Glomerular endothelial cell (primary cell): Measurements from ENCODE around the gene GET4. TPM values are rescaled to one million over a fixed set of nuclear protein-coding genes. Genes with fewer than 3 reads are reported as not detected.
"Not testable (repeated sequence)": the region's sequence is repeated elsewhere in the genome, so short reads cannot be mapped to it uniquely, and the experiment has no call there.

ENCODE experiments used
- DNase-seq: peaks from one replicate; pipeline ENCODE4 v3.0.0-alpha.2; 2011; ENCODE audit warnings: low read depth, low spot score; ENCODE audit errors: extremely low read depth
- total RNA-seq: library from RNA; depleted of rRNA; stranded (reverse); fragments of >200 nt; gene quantifications from 2 replicates; pipeline ENCODE4 v1.2.3, GENCODE V29; 2015

The GET4 gene
- total RNA-seq, 1 donor from 2014 or later: 41.9 TPM

DNA sequence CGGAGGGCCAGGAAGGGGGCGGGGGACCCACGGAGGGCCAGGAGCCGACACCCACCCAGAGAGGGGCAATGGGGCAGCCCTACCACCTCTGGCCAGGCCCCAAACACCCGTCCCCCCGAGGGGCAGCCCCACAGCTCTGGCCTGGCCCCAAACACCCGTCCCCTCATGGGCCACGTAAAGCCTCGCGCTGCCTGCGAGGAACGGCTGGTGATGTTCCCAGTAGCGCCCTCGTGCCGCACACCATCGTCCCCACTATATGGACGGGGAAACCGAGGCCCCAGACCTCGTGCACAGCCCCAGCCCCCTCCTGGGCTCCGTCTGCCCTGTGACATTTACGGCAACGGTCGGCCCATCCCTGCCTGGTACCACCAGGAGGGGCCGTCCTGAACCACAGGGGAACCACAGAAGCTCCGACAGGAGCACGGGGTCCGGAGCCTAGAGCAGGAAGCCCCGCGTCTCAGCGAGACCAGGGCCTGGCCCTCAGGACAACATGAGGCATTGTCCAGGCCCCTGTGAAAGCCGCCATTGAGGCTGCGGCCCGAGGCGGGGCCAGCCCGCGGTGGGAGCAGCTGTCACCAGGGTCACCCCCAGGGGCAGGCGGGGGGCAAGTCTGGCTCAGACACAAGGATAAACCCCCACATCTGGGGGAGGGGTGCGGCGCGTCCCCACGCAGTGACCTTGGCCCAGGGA, 35.6 kb downstream of the GET4 start:
- no peak for DNase-seq

DNA sequence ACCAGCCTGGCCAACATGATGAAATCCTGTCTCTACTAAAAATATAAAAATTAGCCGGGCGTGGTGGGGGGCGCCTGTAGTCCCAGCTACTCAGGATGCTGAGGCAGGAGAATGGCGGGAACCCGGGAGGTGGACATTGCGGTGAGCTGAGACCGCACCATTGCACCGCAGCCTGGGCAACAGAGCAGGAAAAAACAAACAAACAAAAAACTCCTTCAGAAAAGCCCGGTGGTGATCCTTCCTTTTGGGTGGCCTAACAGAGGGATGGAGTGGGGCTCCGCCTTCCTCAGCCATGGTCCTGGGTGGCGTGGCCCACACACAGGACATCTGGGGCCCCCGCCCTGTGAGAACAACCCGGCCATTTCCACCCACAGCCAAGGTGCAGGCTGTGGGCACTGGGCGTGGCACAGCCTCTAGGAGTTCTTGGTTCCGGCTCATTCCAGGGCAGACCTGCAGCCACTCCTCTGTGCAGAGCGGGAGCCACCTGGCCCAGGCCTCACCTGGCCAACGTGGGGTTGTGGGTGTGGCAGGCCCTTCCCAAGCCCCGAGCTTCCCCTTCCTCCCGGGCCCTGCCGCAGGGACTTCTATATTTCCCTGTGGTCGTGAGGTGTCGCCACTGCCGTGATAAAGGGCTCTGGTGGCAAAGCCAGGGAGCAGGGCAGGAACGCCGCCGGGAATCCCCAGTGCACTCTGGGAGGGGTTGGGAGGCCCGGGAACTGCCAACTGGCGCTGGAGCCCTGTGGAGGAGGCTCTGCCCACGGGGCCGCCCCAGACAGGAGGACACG, 37.6 kb downstream of the GET4 start:
- no peak for DNase-seq

DNA sequence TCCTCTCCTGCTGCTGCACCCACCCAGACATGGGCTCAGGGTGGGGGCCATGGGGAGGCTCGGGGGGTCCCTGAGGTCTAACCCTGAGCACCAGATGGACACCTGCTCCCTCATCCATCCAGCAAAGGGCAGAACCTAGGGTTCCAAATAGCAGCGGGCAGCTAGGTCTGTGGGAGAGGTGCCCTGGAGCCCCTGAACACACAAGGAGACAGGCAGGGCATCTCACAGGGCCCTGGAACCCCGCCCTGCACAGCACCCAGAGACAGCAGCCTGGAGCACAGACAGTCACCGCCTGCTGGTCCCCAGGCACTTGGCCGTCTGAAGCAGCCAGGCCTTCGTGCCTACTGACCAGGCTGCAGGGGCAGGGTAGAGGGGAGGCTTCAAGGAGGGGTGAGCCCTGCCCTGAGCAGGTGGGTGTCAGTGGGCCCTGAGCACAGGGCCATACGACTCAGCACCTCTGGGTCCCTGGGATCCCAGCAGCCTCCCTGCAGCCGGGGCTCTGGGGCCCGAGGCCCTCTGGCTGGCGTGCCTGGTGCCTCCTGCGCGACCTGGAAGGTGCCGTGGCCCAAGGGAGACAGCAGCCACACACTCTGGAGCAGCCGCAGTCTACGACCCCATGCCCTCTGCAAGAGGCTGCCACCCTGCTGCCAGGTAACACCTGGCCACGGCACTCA, 38.3 kb downstream of the GET4 start:
- no peak for DNase-seq

DNA sequence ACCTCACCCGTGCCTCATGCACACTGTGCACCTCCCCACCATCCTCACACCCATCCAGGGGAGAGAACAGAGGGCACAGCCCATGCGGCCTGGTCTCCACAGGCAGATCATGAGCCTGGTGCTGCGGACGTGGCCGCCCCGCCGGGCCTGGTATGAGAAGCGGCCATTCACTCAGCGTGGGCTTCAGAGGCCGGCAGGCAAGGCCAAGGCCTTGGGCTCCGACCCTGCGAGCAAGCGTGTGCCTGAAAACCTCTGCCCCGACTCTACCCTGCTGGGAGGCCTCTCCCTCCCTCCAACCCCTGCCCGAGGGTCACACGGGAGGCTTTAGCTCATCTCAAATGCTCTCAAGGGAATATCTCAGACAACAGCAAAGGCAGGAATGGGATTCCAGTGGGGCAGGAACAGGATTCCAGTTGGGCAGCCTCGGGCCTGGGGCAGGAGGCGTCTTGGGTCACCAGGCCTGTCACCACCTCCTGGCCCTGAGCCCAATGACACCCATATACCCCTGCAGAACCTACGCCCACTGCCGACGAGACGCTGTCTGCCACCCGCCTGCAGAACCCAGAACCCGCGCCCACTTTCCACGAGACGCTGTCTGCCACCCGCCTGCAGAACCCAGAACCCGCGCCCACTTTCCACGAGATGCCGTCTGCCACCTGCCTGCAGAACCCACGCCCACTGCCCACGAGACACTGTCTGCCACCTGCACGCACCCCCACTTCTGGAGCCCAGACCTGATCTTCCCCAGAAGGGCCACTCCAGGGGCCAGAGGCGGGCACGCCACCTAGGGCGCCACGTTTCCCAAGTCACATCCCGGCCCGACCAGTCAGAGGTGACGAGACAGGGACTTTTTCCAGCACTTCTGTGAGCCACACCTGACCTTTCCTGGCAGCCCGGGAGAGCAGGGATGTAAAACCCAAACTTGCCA, 39.2 kb downstream of the GET4 start:
- DNase-seq: no peak

DNA sequence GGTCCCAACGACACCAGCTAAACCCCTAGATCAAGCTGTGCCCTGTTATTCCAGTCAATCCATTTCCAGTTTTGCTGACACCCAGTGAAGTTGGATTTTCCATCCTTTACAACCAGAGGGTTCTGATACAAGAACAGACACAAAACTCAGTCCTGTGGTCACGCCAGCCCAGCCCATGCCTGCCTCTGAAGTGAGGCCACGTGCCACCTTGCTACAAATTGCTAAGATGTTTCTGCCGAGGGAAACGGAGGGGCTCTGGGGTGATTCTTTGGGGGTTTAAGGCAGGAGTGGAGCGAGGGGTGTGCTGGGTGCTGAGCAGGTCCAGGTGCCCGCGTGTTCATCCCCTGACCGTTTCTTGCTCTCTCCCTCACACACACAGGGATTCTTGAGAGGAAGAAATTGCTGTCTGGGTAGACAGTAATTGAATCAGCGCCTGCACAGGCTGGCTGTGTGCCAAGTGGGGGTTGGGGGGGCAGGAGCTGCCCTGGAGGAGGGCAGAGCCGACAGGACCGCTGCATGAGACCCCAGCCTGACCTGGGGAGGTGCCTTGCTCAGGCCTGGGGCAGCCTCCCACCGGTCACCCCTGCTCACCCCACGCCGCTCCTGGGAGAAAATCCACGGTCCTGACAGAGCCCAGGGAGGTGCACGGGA, 40.1 kb downstream of the GET4 start:
- DNase-seq: no peak

DNA sequence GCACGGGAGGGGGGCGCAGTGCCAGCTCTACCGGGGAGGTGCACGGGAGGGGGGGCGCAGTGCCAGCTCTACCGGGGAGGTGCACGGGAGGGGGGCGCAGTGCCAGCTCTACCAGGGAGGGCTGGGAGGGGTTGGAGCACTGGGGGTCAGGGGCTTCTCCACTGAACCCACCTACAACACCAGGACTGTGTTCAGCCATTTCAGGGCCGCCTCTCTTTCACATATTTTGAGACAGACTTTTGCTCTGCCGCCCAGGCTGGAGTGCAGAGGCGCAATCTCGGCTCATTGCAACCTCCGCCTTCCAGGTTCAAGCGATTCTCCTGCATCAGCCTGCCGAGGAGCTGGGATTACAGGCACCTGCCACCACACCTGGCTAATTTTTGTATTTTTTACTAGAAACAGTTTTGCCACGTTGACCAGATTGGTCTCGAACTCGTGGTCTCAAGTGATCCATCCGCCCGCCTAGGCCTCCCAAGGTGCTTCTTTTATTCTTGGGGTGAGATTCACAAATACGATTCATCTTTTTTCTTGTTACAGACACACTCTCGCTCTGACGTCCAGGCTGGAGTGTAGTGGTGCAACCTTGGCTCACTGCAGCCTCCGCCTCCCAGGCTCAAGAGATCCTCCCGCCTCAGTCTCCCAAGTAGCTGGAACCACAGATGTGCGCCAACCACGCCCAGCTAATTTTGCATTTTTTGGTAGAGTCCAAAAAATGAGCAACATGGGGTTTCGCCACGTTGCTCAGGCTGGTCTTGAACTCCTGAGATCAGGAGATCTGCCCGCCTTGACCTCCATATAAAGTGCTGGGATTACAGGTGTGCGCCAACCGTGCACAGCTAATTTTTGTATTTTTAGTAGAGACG, 41.1 kb downstream of the GET4 start:
- no peak for DNase-seq

DNA sequence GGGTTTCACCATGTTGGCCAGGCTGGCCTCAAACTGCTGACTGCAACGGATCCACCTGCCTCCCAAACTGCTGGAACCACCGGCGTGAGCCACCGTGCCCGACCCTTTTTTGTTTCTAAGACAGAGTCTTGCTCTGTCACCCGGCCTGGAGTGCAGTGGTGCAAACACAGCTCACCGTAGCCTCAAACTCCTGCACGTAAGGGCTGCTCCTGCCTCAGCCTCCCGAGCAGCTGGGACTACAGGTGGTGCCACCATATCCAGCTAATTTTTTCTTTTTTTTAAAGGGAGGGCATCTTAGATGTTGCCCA, 41.7 kb downstream of the GET4 start:
- DNase-seq: no peak

DNA sequence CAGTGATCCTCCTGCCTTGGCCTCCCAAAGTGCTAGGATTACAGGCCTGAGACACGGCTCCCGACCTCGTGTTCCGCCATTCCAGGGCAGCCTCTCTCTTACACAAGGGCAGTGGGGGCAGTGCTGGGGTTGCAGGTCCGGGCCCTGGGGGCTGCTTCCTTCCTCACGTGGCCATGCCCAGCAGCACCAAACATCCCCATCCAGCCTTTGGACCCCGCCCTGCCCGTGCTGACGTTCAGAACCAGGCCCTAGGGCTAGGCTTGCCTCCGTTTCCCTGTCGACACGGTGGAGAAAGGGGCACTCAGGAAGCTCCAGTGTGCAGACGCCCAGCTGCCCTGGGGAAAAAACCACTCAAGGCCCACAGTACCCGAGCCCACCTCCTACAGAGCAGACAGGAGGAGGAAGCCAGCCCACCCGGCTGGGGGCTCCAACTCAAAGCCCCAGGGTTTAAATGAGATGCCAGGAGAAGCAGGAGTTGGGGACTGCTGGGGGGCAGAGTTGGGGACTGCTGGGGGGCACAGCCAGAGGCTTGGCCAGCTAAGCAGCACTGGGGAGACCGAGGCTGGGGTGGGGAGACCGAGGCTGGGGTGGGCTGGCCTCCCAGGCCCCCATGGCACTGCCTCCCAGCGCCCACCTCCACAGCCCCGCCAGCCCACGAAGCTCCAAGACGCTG, 42.2 kb downstream of the GET4 start:
- no peak for DNase-seq

DNA sequence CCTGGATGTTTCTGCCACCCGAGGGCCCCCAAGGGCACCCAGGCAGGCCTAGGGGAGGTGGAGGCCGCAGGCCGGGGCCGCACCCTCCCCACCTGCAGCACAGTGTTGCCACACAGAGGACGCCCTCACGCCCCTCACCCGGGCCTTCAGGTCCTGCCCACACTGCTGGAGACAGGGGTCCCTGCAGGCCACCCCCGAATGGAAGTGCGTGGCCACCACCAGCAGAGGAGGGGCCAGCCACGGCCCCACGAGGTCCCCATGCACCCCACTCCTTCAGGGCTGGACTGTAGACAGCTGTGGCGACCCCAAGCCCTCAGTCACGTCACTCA, 42.7 kb downstream of the GET4 start:
- DNase-seq: no peak

DNA sequence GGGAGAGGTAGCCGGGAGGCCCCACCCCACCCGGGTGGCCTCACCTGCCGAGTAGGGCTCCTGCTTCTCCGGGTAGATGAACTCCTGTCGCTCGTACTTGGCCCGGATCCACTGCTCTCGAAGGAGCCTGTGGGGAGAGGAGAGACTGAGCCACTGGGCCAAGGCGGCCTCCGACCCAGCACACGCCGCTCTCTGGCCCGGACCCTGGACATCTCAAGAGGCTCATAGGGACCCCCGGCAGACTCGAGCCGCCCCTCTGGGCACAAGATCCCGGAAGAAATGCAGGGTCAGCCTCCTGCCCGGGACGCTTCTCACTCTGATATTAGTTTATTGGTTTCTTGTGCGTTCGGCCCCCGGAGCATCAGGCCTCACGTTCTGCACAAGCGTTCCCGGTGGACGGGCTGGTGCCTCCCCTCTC, 43.6 kb downstream of the GET4 start:
- no peak for DNase-seq

DNA sequence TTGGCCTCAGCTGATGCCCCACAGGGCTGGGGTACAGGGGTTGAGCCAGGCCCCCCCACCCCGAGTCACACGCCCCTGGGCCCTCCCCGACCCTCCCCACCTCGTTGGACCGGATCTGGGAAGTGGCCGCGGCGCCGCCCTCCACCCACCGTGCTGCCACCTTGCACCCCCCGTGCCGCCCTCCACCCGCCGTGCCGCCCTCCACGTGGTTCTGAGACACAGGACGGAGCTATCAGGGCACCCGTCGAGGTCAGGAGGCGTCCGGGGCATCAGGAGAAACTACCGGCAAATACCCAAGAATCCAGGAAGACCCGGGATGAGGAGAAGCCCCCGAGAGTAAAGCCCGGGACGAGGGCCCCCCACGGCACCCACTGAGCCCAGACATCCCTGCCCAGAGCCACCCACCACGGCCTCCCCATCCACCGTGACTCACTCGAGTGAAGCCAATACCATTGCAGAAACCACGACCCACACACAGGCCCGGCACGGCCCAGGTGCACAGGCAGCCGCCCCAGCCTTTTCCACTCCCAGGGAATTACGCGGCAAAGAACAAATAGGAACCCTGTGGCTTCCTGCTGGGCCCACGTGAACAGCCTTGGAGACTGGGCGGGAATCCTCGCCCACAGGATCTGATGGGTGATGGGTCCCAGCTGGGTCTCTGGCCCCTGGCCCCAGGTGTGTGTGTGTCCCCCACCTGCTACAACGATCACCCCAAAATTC, 44.2 kb downstream of the GET4 start:
- DNase-seq: no peak

DNA sequence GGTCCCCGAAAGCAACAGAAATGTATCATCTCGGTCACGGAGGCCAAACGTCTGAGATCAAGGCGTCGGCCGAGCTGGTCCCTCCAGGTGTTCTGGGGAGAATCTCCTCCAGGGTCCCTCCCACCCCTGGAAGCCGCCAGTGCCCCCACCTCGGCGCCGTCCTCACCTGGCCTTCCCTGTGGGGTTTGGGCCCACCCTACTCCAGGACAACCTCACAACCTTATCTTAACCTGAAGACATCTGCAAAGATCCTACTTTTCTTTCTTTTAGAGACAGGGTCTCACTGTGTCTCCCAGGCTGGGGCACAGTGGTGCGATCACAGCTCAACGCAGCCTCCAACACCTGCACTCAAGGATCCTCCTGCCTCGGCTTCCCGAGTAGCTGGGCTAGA, 44.7 kb downstream of the GET4 start:
- DNase-seq: no peak

DNA sequence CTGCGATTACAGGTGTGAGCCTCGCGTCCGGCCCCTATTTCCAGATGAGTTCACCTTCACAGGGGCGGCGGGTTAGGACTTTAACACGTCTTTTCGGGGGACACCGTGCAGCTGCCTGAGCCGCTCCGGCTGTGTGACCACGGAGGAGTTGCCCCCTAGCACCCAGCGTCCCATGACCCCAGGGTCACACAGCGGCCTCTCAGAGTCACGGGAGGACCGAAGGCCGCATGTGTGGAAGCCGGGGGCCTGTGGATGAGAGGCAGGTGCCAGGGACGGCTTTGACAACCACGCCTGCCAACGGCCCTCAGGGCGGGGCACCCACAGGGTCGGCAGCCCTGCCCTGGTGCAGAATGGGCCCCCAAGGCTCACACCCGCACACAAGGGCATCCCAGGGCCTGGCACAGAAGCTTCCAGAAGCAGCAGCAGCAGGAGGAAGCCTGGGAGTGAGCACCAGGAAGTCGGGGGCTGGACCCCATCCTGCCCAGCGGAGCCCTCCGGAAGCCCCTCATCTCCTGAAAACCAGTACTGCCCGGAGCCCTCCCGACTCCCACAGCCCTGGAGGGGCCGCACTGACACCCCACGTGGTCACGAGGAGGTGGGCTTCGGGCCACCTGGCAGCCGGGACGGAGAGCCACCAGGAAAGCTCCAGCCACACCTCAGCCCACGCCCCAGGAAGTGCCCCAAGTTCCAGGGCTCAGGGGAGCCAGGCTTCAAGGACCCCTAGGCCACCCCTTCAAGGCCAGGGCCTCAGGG, 45.4 kb downstream of the GET4 start:
- no peak for DNase-seq

DNA sequence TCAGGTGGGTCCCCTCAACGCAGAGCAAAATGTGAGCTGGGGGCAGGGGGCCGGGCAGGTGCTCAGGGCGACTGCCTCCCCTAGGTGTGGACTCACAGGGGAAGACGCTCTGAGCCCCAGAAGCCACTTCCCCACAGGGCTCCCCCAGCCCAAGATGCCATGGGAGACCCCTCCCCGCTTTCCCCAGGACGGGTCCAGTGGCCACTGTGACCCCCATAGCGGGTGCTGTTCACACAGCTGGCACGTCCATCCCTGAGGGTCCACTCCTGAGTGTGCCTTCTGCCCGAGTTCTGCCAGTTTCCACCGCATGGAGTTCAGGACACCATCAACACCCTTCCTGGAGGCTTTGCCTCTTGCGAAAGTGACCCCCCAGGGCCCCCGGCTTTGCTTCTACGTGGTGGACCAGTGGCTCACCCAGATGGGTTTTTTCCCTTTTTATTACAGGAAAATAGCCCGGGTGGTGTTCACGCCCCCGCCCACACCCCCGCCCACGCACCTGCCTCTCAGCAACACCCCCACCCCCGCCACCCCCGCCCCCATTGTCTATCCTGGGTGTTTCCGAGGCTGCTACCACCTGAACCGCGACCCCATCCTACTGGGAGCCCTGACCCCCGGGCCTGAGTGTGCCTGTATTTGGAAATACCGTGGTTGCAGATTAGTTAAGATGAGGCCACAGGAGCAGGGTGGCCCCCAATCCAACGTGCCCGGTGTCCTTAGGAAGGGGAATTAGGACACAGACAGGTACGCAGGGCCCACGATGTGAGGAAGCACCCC, 46.2 kb downstream of the GET4 start:
- DNase-seq: no peak

DNA sequence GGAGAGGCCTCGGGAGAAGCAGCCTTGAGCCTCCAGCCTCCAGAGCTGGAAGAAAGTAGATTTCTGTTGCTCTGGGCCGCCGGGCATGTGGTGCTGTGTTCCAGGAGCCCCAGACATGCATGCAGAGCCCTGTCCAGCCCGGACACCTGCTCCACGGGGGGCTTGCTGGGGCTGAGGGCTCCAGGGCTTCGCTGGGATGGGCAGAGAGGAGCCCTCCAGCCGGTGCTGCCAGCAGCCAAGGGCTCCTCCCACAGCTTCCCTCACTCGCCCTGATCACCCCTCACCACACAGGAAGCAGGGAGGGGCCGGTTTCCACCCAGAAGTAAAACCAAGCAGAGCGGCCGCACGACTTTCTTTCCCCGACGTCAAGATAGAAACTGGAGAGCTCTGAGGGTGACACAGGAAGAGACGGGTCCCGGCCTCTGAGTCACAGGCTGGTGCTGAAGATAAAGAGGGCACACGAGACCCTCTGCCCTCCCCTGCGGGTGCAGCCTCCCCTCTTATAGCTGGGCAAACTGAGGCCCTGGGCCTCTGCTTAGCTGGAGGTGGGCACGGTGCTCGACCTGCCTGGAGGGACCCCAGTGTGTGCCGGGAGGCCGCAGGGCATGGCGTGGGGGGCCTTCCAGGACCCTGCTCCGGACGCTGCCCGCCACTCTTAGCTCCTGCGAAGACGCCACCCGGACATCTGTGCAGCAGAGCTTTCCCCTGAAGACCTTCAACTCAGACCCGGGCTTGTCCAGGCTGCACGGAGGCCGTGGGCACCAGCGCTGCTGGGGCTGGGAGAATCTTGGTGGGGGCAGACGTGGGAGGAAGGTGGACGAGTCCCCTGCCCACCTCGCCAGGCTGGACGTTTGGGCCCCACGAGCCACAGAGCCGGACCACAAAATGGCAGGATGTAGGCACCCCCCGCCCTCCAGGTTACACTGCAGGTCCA, 47.0 kb downstream of the GET4 start:
- no peak for DNase-seq

DNA sequence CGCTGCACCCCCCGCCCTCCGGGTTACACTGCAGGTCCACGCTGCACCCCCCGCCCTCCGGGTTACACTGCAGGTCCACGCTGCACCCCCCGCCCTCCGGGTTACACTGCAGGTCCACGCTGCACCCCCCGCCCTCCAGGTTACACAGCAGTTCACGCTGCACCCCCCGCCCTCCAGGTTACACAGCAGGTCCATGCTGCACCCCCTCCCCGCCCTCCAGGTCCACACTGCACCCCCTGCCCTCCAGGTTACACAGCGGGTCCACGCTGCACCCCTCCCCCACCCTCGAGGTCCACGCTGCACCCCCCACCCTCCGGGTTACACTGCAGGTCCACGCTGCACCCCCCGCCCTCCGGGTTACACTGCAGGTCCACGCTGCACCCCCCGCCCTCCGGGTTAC, 47.7 kb downstream of the GET4 start:
- DNase-seq: not testable (repeated sequence)
